Cortex of kidney (tissue), 1 donor: ENCODE results near the gene TMEM255B.
"Not testable (repeated sequence)": the region's sequence is repeated elsewhere in the genome, so short reads cannot be mapped to it uniquely, and the experiment has no call there.

Experiments used
- DNase-seq: peaks from one replicate; lab custom pipeline; 2025; lab: John Stamatoyannopoulos, UW

Gene TMEM255B

GRCh38 chr13:113749507-113749906 lies 9.5 kb upstream of the TMEM255B start:
- no peak for DNase-seq

- no peak for DNase-seq
Measured at GRCh38 chr13:113749967-113750366, 9.1 kb upstream of the TMEM255B start.

DNA sequence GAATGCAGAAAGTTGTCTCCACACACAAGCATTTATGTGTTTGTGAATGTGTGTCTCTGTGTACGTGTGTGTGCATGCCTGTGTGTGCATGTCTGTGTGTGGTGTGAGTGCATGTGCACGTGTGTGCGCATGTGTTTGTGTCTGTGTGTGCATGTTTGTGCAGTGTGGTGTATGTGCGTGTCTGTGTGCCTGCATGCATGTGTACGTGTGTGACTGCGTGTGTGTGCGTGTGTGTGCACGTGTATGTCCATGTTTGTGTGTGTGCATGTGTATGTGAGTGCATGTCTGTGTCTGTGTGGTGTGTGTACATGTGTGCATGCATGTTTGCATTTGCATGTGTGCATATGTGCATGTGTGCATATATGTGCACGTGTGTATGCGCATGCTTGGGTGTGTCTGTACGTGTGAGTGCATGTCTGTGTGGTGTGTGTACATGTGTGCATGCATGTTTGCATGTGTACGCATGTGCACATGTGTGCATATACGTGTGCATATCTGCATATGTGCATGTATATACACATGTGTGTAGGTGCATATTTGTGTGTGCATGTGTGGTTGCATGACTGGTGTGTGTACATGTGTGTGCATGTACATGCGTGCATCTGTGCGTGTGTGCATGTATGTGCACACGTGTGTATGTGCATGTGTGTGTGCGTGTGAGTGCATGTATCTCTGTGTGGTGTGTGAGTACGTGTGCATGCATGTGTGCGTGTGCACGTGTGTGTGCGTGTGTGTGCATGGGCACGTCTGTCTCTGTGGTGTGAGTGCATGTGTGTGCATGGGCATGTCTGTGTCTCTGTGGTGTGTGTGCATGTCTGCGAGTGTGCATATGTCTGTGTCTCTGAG lies 8.2 kb upstream of the TMEM255B start:
- DNase-seq = no peak

- DNase-seq = no peak
Measured at GRCh38 chr13:113751491-113751890, 7.5 kb upstream of the TMEM255B start.

DNA sequence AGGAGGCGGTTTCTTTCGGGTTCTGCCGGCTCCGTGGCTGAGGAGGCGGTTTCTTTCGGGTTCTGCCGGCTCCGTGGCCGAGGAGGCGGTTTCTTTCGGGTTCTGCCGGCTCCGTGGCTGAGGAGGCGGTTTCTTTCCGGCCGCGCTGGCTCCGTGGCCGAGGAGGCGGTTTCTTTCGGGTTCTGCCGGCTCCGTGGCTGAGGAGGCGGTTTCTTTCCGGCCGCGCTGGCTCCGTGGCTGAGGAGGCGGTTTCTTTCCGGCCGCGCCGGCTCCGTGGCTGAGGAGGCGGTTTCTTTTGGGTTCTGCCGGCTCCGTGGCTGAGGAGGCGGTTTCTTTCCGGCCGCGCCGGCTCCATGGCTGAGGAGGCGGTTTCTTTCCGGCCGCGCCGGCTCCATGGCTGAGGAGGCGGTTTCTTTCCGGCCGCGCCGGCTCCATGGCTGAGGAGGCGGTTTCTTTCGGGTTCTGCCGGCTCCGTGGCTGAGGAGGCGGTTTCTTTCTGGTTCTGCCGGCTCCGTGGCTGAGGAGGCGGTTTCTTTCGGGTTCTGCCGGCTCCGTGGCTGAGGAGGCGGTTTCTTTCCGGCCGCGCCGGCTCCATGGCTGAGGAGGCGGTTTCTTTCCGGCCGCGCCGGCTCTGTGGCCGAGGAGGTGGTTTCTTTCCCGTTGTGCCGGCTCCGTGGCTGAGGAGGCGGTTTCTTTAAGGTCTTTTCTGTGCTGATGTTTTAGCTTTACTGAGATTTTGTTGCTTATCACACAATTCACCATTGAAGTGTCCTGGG lies 6.6 kb upstream of the TMEM255B start:
- not testable (repeated sequence) for DNase-seq

DNA sequence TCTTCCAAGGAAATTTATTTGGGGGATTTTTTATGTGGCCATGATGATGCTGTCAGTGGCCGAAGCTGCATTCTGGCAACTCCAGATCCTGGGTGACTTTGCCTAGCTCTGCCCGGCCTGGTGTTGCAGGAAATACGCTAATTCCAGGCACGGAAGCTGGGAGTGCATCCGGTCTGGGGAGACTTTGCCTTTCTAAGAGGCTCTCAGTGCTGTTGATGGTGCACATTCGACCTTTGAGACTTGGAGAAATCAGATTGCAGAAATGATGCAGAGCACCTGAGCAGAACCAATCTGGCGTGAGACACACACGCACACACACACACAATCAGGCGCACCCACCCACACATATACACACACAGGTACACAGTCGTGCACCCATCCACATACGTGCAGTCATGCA lies 5.9 kb upstream of the TMEM255B start:
- DNase-seq = no peak

DNA sequence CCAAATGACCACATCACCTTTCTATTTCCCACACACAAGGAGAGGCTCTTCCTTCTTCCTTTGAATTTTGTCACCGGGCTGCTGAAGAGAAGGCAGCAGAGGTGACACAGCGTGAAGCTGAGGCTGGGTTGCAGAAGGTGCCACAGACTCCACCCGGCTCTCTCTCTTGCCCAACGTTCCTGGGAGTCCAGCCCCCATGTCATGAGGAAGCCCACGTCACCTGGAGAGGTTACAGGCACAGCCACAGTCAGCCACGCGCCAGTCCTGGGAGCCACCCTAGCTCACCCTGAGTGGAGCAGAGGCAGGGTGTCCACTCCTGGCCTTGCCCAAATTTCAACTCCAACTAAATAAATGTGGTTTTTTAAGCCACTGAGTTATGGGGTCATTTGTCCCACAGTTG lies 4.8 kb upstream of the TMEM255B start:
- no peak for DNase-seq

- no peak for DNase-seq
Measured at GRCh38 chr13:113754691-113755090, 4.3 kb upstream of the TMEM255B start.

DNA sequence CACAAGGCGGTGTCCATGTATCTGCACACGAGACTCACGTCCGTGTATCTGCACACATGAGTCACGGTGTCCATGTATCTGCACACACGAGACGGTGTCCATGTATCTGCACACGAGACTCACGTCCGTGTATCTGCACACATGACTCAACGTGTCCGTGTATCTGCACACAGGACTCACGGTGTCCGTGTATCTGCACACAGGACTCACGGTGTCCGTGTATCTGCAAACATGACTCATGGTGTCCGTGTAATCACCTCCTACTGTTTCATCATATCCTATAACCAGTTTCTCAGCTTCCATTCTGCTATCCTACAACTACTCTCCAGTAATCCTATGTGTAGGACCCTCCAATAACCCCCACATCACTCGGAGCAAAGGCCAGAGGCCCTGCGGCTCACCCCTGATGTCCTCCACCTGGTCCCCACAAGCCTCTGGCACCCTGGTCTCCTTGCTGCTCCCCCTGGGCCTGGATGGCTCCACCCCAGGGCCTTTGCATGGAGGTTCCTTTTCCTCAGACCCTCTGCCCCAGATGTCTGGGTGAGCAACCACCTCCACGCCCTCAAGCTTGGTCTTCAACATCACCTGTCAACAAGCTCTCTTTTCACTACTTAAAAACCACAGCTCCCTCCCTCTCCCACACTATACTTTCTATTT lies 2.5 kb upstream of the TMEM255B start:
- DNase-seq = no peak

DNA sequence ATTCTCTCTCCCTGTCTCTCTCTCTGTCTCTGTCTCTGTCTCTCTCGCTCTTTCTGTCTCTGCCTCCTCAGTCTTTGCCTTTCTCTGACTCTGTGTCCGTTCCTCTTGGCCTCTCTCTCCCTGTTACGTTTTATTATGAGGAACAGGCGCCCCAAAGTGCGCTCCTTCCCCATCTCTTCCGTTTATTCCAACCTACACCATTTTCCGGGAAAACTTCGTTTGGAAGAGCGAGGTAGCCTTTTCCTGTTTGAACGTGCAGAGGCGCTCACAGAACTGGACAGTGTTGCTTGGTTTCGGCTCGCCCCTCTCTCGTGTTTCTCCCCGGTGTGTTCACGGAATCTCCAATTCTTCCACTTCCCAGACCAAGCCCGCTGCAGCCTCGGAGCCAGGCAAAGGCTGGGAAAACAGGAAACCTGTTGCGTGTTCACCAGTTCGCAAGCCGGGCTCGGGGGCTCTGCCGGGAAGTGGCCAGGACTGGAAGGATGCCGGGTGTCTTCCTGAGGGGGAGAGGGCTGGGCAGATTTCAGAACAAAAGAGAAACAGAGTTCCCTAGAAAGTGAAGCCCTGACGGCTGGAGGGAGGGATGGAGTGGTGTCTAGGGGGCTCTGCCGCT lies 605 bp downstream of the TMEM255B start:
- DNase-seq = no peak

DNA sequence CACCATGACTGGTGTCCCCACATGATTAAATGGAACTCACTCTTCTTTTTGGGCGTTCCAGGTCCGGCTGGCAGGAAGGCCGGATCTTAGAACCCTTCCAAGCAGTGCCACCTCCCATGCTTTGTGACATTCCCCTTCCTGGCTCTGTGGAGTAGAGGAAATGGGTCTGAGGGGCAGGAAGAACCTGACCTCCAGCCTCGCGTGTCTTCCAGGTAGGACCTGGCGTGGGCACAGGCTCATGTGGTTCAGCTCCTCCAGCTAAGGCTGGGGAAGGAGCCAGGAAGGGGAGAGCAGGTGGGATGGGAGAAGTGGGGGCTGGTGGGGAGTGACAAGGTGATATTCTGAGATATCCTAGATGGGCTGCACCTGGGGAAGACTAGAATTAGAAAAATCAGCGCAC lies 2.1 kb downstream of the TMEM255B start:
- DNase-seq = no peak

DNA sequence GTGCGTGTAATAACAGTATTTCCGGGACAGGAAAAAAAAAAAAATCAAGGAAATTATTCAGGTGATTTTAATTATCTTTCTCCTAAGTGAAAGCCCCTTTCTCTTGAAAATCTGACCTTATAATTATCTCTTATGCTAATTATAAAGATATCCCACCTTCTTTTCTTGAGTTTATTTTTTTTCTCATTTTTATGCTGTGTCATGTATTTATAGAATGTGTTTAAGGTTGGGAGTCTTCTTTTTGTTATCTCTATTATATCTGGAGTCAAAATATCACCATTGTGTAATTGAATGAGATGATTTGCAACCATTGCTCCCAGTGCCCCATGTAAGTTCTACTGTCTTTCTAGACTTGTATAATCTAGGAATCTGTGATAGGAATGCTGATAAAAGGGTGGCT lies 3.0 kb downstream of the TMEM255B start:
- no peak for DNase-seq

DNA sequence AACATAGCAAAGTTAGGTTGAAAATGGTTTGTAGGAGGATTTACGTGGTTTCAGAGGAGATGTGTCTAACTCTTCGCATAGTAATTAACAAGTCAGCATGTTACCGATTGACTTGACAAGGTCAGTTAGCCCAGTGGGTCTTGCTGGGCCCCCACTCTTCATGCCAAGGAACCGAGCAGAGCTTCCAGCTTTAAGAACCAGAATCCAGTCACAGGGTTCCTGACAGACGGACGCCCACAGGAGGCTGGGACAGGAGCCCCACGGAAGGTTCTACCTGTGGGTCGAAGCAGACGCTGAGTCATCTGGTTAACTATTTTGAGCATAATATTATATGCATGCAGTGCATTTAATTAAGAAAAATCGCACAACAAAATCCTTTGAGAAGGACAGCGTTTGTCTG lies 3.5 kb downstream of the TMEM255B start:
- DNase-seq = no peak

GRCh38 chr13:113763254-113763653 lies 4.2 kb downstream of the TMEM255B start:
- DNase-seq = no peak

- no peak for DNase-seq
Measured at GRCh38 chr13:113763961-113764792, 5.2 kb downstream of the TMEM255B start.

- no peak for DNase-seq
Measured at GRCh38 chr13:113764793-113765563, 6.0 kb downstream of the TMEM255B start.

DNA sequence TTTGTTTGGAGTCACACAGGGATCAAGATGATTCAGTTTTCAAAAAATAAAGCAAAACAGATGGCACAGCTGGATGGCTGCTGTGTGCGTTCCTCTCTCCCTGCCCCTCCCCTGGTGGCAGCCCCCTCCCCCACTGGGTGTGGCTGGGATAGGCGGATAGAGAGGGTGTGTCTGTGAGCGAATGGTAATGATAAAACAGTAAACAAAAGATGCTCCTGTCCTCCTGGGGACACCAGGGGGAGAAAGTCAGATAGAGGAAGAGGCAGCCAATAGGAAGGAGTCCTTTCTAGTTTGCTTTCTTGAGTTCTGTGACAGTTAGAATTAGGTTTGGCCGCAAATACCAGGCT lies 6.5 kb downstream of the TMEM255B start:
- DNase-seq = no peak

DNA sequence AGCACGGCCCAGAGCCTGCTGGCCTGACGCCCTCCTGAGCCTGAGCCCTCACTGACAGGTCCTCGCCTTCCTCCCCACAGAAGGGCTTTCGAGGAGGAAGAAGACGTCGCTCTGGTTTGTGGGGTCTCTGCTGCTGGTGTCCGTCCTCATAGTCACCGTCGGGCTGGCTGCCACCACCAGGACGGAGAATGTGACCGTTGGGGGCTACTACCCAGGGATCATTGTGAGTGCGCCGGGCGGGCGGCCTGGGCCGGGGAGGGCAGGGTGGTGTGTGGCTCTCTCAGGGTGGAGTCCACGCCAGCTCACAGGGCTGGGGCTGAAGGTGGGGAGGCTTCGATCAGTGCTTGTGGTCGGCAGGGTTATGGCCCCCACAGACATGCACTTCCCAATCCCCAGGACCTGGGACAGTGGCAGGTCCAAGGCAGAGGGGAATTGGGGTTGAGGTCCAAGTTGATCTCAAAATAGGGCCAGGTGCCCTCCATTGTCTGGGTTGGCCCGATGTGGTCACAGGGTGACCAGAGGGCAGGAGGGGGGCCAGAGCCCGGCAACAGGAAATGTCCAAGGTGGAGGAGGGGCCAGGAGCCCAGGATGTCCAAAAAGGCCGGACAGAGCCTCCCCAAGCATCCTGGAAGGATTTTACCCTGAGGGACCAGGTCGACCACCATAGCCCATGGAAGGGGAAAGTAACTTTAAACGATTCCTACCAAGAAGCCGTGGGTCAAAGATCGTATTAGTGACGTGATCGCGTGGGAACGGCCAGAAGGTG lies 7.2 kb downstream of the TMEM255B start:
- DNase-seq = no peak

GRCh38 chr13:113767366-113767765 lies 8.3 kb downstream of the TMEM255B start:
- no peak for DNase-seq
